COR-L47 (cell line): ENCODE data around the gene CPA4.
"Not testable (repeated sequence)": the region's sequence is repeated elsewhere in the genome, so short reads cannot be mapped to it uniquely, and the experiment has no call there.

Experiments
- DNase-seq: peaks from one replicate; lab custom pipeline; 2025; lab: John Stamatoyannopoulos, UW

The CPA4 gene, protein sequence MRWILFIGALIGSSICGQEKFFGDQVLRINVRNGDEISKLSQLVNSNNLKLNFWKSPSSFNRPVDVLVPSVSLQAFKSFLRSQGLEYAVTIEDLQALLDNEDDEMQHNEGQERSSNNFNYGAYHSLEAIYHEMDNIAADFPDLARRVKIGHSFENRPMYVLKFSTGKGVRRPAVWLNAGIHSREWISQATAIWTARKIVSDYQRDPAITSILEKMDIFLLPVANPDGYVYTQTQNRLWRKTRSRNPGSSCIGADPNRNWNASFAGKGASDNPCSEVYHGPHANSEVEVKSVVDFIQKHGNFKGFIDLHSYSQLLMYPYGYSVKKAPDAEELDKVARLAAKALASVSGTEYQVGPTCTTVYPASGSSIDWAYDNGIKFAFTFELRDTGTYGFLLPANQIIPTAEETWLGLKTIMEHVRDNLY

DNA sequence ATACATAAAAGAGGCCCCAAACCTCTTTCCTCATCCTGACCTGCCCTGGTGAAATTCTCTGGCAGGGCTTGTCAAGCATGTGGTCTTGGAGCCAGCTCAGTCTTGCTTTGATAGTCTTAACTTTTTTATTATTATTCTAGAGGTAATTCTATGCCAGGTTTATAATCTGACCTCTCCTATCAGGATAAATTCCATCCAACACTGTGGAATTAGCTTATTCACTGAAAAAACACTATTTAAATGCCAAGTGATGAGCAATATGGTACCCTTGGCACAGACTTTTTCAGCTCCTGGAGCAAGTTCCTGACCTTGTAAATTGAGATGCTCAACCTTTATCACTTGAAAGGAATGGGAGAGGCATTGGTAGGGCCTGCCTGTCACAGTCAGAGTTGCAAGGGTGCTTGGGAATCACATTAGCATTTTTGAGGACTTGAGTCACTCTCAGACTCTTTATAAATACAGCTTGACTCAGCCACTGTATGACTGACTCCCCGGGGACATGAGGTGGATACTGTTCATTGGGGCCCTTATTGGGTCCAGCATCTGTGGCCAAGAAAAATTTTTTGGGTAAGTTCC is at the start of gene CPA4:
TSS of gene CPA4 (plus strand) at position 480 of the 576 bp plus-strand sequence. CDS start at position 500, 20 bp downstream.
- DNase-seq: no peak

- DNase-seq: not testable (repeated sequence)
These were observed 49.5 kb upstream of the CPA4 start for GRCh38 chr7:130243486-130243885.

DNA sequence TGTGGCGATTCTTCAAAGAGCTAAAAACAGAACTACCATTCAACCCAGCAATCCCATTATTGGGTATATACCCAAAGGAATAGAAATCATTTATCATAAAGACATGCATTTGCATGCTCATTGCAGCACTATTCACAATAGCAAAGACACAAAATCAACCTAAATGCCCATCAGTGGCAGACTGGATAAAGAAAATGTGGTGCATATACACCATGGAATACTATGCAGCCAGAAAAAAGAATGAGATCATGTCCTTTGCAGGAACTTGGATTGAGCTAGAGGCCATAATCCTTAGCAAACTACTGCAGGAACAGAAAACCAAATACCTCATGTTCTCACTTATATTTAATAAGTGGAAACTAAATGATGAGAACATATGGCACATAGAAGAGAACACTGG is 46.5 kb upstream of the CPA4 start:
- DNase-seq: not testable (repeated sequence)

GRCh38 chr7:130248842-130249241 is 44.1 kb upstream of the CPA4 start:
- DNase-seq: not testable (repeated sequence)

GRCh38 chr7:130249626-130250025 is 43.3 kb upstream of the CPA4 start:
- DNase-seq: not testable (repeated sequence)

- no peak for DNase-seq
These were observed 38.4 kb upstream of the CPA4 start for GRCh38 chr7:130254555-130254954.

GRCh38 chr7:130256704-130257103 is 36.3 kb upstream of the CPA4 start:
- no peak for DNase-seq

GRCh38 chr7:130258494-130259078 is 34.4 kb upstream of the CPA4 start:
- no peak for DNase-seq

DNA sequence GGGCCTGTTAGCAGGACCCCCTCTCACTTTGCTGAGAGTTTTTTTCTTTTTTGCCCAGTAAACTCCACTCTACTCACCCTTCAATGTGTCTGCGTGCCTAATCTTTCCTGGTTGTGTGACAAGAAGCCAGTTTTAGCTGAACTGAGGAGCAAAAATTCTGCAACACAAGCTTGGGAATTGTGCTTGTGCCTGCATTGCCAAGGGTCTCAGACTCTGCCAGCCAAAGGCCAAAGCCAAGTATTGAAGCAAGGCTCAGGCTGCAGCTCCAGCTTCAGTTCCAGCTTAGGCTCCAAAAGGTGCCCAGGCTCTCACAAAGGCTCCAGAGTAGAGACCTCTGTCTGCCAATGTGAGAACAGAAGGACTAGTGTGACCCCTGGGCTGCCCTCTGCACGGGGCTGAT is 30.5 kb upstream of the CPA4 start:
- no peak for DNase-seq

GRCh38 chr7:130263130-130263529 is 29.8 kb upstream of the CPA4 start:
- DNase-seq: no peak

- no peak for DNase-seq
These were observed 26.6 kb upstream of the CPA4 start, which contains the start of gene CPA2 for GRCh38 chr7:130266258-130266960. Gene CPA2 (plus strand): TSS chr7:130266863. CDS start chr7:130266882, 19 bp downstream.

DNA sequence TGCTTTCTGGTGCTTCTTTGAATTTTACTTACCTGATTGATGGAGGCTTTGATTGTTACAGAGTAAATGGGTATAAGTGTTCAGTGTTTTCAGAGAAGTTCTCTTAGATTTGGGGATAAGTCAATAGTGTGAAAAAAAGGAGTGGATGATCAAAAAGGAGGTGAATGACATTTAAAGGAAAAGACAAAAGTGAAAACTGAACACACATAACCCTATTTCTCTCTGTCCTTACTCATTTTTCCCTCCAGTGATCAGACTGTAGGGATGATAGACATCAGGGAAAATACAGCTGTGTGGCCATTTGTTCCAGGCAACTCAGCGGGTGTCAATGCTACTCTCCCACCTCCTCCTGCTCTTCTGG is 26.0 kb upstream of the CPA4 start:
- no peak for DNase-seq

DNA sequence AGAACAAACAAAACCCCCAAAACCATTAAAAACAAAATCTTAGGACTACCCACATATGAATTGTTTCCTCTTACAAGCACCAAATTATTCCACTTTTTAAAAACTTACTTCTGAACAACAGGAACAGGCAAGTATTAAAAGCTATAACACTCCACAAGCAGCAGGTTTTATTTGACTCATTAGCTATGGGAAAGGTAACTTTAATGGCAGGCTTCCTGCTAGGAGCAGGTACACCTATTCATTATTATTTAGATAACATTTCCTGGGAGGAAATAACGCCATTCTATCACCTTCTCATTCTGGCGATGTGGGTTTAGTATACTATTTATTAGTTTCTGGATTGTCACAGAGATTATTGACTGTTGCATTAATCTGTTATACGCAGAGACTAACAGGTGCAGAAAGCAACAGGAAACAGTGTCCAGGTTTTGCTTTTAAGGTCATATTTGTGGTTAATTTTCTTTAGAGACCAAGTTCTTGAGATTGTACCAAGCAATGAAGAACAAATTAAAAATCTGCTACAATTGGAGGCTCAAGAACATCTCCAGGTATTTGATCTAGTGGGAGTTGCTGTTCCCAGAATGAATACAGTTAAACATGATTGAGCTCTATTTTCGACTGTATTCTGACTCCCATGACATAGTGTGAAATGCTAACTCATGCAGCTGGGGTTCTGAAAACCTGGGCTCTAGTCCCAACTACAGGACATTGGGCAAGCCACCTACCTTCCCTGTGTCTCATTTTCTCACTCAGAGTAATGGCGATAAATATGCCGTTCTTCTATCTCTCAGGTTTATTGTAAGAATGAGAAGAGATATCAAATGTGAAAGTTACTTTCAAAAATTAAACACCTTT is 24.3 kb upstream of the CPA4 start:
- no peak for DNase-seq

DNA sequence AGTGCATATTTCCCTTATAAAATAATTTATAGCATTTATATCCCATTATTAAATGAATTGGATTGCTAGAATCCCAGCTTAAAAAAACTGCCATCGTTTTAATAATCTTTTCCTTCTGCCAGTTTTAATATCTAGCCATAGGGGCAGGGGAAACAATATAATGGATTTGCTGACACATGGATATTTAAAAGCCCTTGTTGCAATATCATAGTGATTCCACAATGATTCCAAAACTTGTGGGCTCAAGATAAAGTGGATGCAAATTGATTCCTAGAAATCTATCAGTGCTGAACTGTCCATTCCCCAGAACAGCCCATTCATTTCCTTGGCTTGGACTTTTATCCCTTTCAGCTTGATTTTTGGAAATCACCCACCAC is 23.7 kb upstream of the CPA4 start:
- DNase-seq: no peak

DNA sequence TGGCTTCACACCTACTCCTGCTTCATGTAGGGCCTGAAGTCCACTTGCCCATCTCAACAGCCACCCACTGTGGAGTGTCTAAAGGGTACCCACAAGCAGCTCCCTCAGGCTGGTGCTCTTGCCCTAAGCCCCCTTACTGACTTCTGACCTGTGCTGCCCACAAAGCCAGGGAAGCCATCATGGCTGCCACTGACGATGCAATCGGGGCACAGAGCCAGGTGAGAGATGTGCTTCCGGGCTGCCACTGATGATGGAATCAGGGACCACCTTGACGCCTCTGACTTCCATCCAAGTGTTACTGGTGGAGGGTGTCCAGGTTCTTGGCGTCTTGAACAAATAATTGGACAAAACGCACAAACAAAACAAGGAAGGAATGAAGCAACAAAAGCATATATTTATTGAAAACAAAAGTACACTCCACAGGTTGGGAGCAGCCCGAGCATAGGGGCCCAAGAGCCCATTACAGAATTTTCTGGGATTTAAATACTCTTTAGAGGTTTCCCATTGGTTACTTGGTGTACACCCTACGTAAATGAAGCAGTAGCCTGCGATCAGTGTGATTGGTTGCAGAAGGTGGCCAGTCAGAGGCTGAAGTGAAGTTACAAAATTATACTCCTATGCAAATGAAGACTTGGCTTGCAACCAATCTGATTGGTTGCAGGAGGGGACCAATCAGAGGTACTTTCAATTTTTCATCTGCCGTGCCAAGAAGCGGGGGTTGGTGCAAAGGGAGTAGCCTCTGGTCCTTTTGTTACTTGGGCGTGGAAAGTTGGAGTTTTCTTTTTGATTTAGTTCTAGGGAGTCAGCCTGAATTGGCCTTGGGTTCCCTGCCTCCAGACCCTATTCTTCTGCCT is 21.8 kb upstream of the CPA4 start:
- DNase-seq: no peak

DNA sequence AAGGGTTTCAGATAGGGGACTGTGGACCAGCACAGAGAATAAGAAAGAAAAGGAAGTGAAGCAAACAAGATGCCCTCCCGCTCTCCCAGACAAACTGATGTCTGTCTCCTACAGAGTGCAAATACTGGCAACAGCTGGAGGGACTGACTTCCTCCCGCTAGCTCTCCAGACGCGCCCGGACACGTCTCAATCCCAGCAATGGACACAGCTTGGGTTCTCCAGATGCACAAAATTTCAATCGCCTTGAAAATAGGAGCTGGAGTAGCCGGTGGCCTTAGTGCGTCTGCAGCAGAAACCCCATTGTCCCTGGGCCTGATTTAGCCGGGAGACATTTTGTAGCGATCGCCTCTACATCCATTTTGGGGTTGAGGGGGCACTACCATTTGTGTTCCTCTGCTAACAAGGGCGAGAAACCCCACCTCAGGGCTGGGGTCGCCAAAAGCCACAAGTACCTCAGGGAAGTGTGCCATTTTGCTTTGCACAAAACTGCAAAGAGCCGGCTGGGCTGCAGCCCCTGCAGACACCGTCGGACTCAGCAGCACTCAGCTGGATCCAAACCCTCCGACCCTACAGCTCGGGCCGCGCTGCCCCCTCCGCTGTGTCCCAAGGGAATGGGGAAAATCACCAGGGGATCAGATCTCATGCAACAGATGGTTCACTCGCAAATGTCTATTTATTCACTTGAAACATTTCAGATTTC is 20.4 kb upstream of the CPA4 start:
- peak; percentile 53 for DNase-seq

DNA sequence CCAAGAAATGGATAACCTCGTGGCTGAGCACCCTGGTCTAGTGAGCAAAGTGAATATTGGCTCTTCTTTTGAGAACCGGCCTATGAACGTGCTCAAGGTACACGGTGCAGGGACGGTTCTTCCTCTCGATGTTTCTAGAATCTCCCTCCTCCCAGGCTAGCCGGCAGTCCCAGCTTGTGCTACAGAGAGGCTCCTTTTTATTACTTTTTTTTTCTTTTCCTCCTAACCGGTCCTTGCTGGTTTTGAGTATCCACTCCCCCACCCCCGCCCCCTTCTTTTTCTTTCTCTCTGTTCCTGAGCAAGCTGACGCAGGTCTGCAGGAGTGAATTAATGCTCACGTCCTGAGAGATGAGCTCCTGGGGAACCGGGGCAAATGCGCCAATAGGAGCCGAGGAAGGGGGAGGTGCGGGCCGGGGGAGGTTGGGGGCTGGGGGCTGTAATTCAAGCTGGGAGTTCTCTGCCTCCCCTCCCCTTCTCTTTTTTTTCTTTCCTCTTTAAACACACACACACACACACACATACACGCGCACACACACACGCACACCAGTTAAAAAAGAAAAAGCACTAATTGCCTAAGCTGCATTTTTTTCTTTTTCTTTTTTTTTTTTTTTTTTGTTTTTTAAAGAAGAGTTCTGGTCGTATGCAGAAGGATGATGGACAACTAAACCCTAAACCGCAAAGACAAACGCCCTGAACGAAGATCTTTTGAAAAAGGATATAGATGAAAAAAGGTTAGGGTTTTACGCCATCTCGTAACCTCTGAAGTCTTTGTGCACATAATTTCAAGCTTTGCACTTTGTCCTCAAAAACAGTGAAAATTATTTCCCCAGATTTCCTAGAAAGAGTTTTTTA is 19.7 kb upstream of the CPA4 start:
- DNase-seq: no peak

DNA sequence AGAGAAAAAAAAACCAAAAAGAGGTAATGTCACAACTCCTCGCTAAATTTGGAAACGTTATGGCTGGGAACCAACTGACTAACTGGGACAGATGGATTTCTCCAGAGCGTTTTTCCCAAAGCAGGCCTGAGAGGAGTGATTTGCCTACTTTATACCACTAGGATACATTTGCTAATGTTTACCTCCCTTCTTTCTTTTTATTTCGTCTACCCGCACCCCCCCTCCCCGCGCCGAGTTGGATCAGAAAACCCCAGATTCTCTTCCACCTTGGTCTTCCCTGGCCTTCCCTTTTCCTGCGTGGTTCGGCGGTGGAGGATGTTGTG is 19.1 kb upstream of the CPA4 start:
- DNase-seq: no peak

- no peak for DNase-seq
These were observed 18.7 kb upstream of the CPA4 start for GRCh38 chr7:130274296-130274695.
